ENCODE measurements around the gene RBM41.
A peak's percentile ranks its signal among the peaks of the same experiment; 100 is the strongest.

Gene RBM41

DNA sequence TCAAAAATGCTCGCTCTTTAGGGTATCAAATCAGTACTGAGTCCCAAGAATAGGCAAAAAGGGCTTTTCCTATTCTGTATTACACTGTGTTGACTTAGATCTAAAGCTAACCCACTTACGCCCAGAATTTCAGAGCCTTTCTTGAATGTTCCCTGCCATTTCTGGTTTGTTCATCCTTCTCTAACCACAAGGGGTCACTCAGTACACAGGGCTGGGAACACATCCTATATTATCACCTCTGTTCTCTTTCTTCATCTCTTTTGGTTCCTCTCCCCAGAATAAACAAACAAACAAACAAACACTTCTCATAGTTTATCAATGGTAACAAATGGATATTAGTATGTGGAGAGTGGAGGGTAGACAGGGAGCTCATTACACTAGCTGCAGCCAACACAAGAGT, 93.1 kb downstream of the RBM41 start:
- DNase-seq (ENCODE audit: low read depth), result peak; percentile 46

DNA sequence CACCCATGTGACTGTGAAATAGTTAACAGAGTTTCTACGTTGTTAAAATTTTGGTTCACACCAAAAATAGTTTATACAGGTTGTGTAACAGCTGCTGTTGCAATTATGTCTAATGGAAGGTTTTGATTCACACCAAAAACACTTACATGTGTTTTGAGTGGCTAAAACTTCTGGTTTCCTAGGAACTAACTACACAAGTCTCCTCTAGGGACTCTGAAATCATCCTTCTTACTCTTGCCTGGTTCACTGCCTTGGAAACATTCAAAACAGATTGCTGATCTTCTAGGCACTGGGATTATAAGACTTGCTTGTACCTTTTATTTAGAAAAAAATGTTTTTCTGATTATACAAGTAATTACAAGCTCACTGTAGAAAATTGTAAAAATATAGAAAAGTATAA, 103.7 kb downstream of the RBM41 start:
- peak; percentile 6 for DNase-seq (ENCODE audit: low read depth)

Data from iris pigment epithelial cell (primary cell).